Esophagus muscularis mucosa (tissue), 4 donors: ENCODE data around the gene SYCP1. TPM values are rescaled to one million over a fixed set of nuclear protein-coding genes. Genes with fewer than 3 reads are reported as not detected.
A peak's percentile ranks its signal among the peaks of the same experiment; 100 is the strongest.

Experiments
- DNase-seq: peaks from one replicate; pipeline ENCODE4 v3.0.0-alpha.2; 2017; ENCODE audit errors: extremely low spot score
- H3K27ac ChIP-seq, 4 donors: fragments of 200-600 bp; sonication (generic); replicated peaks in 1 of 4; 1 replicate in 3 of 4; 2 replicates in 1 of 4; pipeline ENCODE4 v1.5.1; 2016 to 2019; ENCODE audit warnings: mild to moderate bottlenecking in 1 of 4
- H3K27me3 ChIP-seq, 4 donors: fragments of 200-600 bp; sonication (generic); one replicate each; pipeline versions ENCODE4 v1.5.1 to v1.6.0; 2016 to 2019
- H3K36me3 ChIP-seq, 4 donors: fragments of 200-600 bp; sonication (generic); one replicate each; pipeline ENCODE4 v1.5.1; 2016 to 2019
- H3K4me1 ChIP-seq, 4 donors: fragments of 200-600 bp; sonication (generic); one replicate each; pipeline ENCODE4 v1.5.1; 2016 to 2019
- H3K4me3 ChIP-seq, 4 donors: fragments of 200-600 bp; sonication (generic); 1 replicate in 2 of 4; 2 replicates in 2 of 4; pipeline ENCODE4 v1.5.1; 2016 to 2019; ENCODE audit warnings: mild to moderate bottlenecking in 4 of 4, moderate library complexity in 1 of 4
- H3K9me3 ChIP-seq, 4 donors: fragments of 200-600 bp; sonication (generic); 1 replicate in 3 of 4; 2 replicates in 1 of 4; pipeline ENCODE4 v1.5.1; 2016 to 2019
- EP300 ChIP-seq: sonication (generic); formaldehyde crosslinking; IDR thresholded peaks from one replicate; pipeline ENCODE4 v1.6.1; 2017; ENCODE audit warnings: antibody characterized with exemption
- POLR2A ChIP-seq: fragments of 450-650 bp; IDR thresholded peaks from one replicate; pipeline ENCODE4 v1.6.1; 2017; ENCODE audit warnings: antibody characterized with exemption, moderate library complexity, mild to moderate bottlenecking, low read depth
- POLR2AphosphoS5 ChIP-seq, 2 donors: sonication (generic); formaldehyde crosslinking; IDR thresholded peaks; one replicate each; pipeline ENCODE4 v1.6.1; 2017; ENCODE audit warnings: antibody characterized with exemption in 2 of 2
- WGBS: methylation state at CpG from one replicate; pipeline ENCODE4 v1.1.5; 2018; 5-methylcytosine and 5-hydroxymethylcytosine counted together
- intact Hi-C: fragments of 100-400 bp; cut with DNase I; formaldehyde crosslinking; loops from one replicate; pipeline ENCODE4 v1.15.1; 2023
- total RNA-seq, 4 donors: library from RNA; depleted of rRNA; stranded (reverse); fragments of >200 nt; gene quantifications; one replicate each; pipeline versions ENCODE4 v1.1.0 to v1.2.1, GENCODE V29; 2016
- TF ChIP-seq, protein P1 (sequence below), 3 experiments: fragments of 200-600 bp in 2 of 3; fragments of 450-650 bp in 1 of 3; sonication (generic) in 2 of 3; IDR thresholded peaks; one replicate each; pipeline ENCODE4 v1.5.1; 2017 to 2019; ENCODE audit warnings: antibody characterized with exemption in 3 of 3, mild to moderate bottlenecking in 2 of 3, moderate library complexity in 1 of 3

SYCP1 gene
- total RNA-seq, 4 donors from 2014 or later: not detected

DNA sequence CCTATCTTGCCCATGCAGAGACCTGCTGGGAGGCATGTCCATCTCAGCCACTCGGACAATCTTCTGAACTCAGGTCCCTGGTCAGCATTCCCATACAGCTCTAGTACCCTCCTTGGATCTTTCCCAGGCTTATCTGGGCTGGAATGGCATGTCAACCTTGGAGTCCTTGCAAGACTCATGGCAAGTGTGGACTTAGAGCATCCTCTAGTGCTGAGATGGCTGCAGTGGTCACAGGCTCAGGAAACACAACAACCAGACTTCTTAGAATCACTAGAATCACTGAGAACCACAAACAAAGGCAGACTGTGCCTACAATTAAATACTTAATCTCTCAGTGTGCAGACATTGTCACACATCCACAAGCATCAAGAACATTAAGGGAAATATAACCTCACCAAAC lies 101.9 kb downstream of the SYCP1 start:
- 100% methylated on average over 1 of the region's 1 CpG for WGBS
- no peak for DNase-seq
- intact Hi-C loops: no loop called here
- no peak overlapping the region for H3K4me3 ChIP-seq
- H3K9me3 ChIP-seq: no peaks in the 10 kb centered on the region
- H3K4me1 ChIP-seq: no peaks in the 10 kb centered on the region
- TF ChIP-seq POLR2AphosphoS5 (IDR thresholded peaks at IDR 0.05) (no peak), EP300 (no peak), POLR2A (no peak)
- TF ChIP-seq, protein P1, sequence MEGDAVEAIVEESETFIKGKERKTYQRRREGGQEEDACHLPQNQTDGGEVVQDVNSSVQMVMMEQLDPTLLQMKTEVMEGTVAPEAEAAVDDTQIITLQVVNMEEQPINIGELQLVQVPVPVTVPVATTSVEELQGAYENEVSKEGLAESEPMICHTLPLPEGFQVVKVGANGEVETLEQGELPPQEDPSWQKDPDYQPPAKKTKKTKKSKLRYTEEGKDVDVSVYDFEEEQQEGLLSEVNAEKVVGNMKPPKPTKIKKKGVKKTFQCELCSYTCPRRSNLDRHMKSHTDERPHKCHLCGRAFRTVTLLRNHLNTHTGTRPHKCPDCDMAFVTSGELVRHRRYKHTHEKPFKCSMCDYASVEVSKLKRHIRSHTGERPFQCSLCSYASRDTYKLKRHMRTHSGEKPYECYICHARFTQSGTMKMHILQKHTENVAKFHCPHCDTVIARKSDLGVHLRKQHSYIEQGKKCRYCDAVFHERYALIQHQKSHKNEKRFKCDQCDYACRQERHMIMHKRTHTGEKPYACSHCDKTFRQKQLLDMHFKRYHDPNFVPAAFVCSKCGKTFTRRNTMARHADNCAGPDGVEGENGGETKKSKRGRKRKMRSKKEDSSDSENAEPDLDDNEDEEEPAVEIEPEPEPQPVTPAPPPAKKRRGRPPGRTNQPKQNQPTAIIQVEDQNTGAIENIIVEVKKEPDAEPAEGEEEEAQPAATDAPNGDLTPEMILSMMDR (IDR thresholded peaks at IDR 0.05): no peak
- H3K27ac ChIP-seq: no peak overlapping the region
- peaks cover 0 to 4% (median 0%) of the 10 kb centered on the region in 4 donors for H3K27me3 ChIP-seq
- no peaks in the 10 kb centered on the region for H3K36me3 ChIP-seq

DNA sequence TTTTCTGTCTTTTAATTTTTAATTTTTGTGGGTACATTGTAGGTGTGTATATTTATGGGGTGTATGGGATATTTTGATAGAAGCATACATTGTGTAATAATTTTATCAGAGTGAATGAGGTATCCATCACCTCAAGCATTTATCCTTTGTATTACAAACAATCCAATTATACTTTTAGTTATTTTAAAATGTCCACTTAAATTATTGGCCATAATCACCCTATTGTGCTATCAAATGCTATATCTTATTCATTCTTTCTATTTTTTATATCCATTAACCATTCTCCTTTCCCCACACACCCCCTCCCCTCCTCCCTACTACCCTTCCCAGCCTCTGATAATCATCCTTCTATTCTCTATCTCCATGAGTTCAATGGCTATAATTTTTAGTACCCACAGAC lies 104.8 kb downstream of the SYCP1 start:
- H3K4me3 ChIP-seq: no peak overlapping the region
- H3K27ac ChIP-seq: no peak overlapping the region
- H3K36me3 ChIP-seq: no peaks in the 10 kb centered on the region
- H3K4me1 ChIP-seq: no peaks in the 10 kb centered on the region
- DNase-seq: no peak
- H3K9me3 ChIP-seq: no peaks in the 10 kb centered on the region
- TF ChIP-seq POLR2A (no peak), POLR2AphosphoS5 (IDR thresholded peaks at IDR 0.05) (no peak), EP300 (no peak)
- TF ChIP-seq, protein P1 (IDR thresholded peaks at IDR 0.05): no peak
- intact Hi-C loops: no loop called here
- H3K27me3 ChIP-seq: peaks cover 0 to 4% (median 0%) of the 10 kb centered on the region in 4 donors

DNA sequence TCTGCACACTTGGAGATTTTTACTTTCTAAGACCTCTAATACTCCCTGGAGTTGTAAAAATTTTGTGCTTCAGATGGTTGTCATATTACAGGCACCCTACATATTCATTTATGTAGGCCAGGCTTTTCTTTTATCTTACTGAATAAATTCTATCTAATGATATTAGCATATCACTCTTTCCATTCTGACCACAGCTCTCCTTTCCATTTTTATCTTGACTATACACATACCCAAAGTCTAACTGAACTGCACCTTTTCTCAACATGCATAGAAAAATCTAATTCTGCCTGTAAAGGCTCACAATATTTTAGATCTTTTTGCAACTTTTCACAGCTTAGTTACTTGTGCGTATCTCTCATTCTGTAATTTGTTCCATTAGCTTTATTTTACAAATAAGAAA lies 122.2 kb downstream of the SYCP1 start:
- H3K27me3 ChIP-seq: no peaks in the 10 kb centered on the region
- intact Hi-C loops: no loop called here
- no peak for DNase-seq
- no peaks in the 10 kb centered on the region for H3K36me3 ChIP-seq
- TF ChIP-seq, protein P1 (IDR thresholded peaks at IDR 0.05): no peak
- TF ChIP-seq EP300 (no peak), POLR2AphosphoS5 (IDR thresholded peaks at IDR 0.05) (no peak), POLR2A (no peak)
- no peak overlapping the region for H3K4me3 ChIP-seq
- 98% methylated on average over 1 of the region's 1 CpG for WGBS
- H3K9me3 ChIP-seq: peaks cover 0 to 5% (median 4%) of the 10 kb centered on the region in 4 donors
- no peak overlapping the region for H3K27ac ChIP-seq
- no peaks in the 10 kb centered on the region for H3K4me1 ChIP-seq

DNA sequence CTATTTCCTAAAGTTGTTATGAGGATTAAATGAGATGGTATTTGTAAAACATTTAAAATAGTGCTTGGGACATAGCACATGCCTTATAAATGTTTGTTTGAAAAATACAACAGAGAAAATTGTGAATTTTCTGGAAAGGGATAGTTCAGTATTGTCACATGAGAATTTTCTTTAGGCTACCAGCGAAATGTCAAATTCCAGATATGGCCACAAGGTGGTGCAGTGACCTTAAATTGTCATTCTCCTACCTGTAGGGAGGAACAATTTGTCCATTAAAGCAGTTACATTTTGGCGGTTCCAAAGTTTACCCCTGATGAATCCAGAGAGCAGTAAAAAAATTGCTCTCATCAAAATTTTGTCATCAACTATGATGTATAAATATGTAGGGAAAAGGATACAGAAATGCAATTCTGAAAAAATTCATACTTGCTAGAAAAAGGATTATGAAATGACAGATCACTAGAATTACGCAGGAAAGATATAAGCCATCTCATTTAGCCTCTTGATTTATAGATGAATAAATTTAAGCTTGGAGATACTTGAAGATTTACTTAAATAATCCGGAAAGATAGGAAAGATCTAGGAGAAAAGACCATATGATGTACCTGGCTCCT lies 124.7 kb downstream of the SYCP1 start:
- H3K36me3 ChIP-seq: no peaks in the 10 kb centered on the region
- H3K27ac ChIP-seq: no peak overlapping the region
- no peak for DNase-seq
- H3K27me3 ChIP-seq: no peaks in the 10 kb centered on the region
- 29% methylated on average over 4 of the region's 4 CpGs for WGBS
- peaks cover 0 to 17% (median 9%) of the 10 kb centered on the region in 4 donors for H3K9me3 ChIP-seq
- no peaks in the 10 kb centered on the region for H3K4me1 ChIP-seq
- no peak for TF ChIP-seq POLR2A
- no peak for TF ChIP-seq EP300
- TF ChIP-seq, protein P1 (IDR thresholded peaks at IDR 0.05): peak; percentile 86 to 87 (median 87)
- intact Hi-C loops: loop anchor here (1.0 to 2.0 kb wide), 2 partner anchors 71 to 134 kb away; no protein-coding TSS in a partner anchor
- H3K4me3 ChIP-seq: no peak overlapping the region

DNA sequence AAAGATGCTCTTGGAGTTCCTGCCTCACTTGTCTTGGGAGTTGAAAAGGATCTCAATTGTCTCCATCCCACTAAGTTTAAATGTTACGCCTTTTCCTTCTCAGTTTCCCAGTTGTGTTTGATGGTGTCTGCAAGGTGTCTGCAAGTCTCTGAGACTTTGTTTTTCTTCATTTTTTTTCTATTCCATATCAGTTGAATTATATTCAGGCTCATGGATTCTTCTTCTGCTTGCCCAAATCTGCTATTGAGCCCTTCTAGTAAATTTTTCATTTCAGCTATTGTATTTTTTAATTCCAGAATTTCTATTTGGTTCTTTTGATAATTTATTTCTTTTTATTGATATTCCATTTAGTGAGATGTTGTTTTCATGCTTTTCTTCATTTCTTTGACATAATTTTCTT lies 127.6 kb downstream of the SYCP1 start:
- no peaks in the 10 kb centered on the region for H3K36me3 ChIP-seq
- H3K27ac ChIP-seq: no peak overlapping the region
- no peak for TF ChIP-seq EP300
- no peak for TF ChIP-seq POLR2AphosphoS5 (IDR thresholded peaks at IDR 0.05)
- no peak for TF ChIP-seq POLR2A
- TF ChIP-seq, protein P1 (IDR thresholded peaks at IDR 0.05): no peak
- no peaks in the 10 kb centered on the region for H3K27me3 ChIP-seq
- 65% methylated on average over 1 of the region's 1 CpG for WGBS
- no peaks in the 10 kb centered on the region for H3K4me1 ChIP-seq
- intact Hi-C loops: loop anchor here (10.0 kb wide), 1 partner anchor 613 kb away; no protein-coding TSS in a partner anchor
- no peak overlapping the region for H3K4me3 ChIP-seq
- peaks cover 0 to 24% (median 11%) of the 10 kb centered on the region in 4 donors for H3K9me3 ChIP-seq
- DNase-seq: no peak
